ENCODE results near the gene RABL3.
"Not testable (repeated sequence)": the region's sequence is repeated elsewhere in the genome, so short reads cannot be mapped to it uniquely, and the experiment has no call there.

The RABL3 gene

DNA sequence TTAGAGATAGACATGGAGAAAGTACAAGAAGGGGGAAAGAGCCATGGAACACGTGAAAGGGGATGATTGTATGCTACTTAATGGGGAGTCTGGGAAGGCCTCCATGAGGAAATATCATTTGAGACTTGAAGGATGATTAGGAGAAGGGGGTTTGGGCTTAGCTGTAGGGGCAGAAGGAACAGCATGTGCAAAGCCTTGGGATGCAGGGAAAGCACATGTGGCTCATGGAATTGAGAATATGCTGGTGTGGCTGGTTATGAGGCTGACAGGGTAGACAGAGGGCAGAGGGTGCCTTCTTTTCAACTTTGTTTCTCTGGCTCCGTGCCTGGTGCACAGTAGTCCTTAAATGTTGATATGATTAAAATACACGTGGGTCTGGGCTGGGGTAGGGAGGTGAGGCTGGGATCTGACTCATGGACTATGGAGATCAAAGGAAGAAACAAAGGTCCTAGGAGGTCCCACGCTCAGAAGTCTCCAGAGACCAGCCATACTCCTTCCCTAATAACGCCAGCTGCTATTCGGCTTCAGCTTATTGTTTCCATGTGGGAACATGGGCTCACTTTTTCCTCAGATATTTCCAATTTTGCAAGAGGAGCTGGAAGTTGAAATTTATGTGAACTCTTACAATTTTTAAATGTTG lies 1.4 kb upstream of the RABL3 start:
- DNase-seq (ENCODE audit: low read depth in 3 of 3): no peak

DNA sequence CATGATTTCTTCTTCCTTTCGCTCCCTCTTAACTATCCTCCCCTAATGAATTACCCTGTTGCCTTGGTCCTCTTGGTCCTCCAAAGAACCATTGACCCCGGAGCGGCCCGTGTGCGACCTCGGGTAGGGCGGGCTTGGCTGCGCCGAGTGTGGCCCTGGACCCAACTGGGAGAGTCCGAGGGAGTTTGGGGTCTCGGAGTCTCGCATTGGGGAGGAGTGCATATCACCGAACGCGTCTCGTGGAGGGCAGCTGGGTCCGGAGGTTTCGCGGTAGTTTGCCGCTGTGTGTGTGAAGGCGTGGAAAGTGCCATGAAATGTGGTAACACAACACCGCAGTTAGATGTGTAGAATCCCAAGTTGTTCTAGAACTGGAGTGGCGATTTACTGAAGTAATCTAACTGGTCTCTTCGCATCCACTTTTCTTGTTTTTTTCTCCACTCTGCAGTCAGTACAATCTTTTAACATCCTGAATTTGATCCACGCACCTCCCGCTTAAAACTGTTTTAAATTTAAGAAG lies 591 bp upstream of the RABL3 start:
- no peak for DNase-seq (ENCODE audit: low read depth in 3 of 3)

DNA sequence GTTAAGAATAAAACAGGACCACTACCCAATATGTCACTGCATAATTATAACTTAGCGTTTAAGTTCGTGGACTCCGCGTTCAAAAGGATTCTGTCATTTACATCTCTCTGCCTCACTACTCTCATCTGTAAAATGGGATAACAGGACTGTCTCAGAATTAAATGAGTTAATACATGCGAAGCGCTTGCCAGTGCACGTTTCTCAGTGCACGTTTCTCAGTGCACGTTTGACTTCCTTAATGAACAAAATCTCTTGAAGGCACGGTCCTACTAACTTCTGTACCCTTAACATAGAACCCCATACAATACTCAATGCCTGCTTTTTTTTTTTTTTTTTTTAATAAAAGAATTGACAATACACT lies 499 bp downstream of the RABL3 start:
- DNase-seq (ENCODE audit: low read depth in 3 of 3): no peak

DNA sequence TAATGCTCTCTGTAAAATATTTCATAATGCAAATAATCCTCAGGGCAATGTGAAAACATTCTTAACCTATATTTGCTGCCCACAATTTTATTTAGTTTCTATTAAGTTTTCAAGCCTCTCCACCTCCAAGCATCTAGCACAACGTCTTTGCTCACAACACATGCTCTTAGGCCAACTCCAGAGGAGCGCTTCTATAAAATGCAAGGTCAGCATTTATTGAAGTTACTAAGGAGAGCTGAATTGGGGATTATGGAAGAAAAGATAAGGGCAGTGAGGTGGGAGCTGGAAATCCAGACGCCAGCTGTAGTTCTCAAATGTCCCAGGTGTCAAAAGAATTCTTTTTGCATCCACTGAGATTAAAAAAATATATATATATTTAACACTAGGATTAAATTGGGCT lies 996 bp downstream of the RABL3 start:
- DNase-seq (ENCODE audit: low read depth in 3 of 3): no peak

DNA sequence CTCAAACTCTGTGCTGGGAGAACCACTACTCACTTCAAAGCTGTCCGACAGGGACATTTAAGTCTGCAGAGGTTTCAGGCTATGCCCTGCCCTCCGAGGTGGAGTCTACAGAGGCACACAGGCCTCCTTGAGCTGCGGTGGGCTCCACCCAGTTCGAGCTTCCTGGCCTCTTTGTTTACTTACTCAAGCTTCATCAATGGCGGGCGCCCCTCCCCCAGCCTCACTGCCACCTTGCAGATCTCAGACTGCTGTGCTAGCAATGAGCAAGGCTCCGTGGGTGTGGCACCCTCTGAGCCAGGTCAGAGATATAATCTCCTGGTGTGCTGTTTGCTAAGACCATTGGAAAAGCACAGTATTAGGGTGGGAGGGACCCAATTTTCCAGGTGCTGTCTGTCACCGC lies 4.3 kb downstream of the RABL3 start:
- DNase-seq (ENCODE audit: low read depth in 3 of 3): not testable (repeated sequence)

DNA sequence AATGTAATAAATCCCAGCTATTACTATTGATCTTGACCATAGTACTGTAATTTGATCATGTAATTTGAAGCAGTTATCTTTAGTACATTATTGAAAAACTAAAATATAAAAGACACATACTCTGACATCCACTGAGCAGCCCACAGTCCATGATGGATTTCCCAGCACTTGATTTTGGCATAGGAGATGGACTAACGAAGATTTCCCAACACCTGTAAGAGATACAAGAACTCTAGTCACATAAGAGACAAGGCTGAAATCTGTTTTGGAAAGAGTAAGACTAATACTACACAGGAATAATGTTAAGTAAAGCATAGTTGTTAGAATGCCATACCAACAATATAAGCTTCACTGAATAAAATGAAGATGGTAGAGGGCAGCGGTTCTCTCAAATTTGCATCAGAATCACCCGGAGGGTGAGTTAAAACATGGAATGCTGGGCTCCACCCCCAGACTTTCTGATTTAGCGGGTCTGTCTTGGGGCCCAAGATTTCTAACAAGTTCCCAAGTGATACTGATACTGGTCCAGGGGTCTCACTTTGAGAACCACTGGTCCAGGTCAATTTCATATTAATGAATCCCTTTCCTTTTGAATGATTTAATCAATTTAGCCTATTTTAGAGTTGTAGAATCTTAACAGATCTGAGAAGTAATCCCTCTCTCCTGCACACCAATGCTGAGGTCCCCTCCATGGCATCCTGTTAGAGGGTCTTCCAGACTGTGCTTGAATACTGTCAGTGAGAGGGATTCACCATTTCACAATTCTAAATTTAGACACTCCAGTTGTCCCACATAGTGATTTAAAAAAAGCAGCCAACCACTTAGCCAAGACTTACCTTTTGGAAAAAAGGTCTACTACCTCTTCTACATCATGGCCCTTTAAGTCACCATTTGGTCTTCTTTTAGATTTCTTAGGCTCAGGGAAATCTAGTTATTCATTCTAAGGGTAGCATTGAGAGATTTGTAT lies 11.5 kb downstream of the RABL3 start:
- DNase-seq (ENCODE audit: low read depth in 3 of 3): no peak

DNA sequence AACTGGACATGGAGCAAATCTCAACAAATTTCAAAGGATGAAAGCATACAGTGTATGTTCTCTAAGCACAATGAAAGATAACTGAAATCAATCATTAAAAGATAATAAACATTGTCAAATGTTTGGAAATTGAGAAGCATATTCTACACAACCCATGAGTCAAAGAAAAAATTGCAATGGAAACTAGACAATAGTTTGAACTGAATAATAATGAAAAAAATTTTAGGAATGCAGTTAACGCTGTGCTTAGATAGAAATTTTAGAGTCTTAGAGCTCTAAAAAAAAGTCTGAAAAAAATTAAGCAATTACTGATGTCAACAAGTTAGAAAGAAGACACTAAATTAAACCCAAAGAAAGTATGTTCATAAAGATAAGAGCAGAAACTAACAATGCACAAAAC lies 15.5 kb downstream of the RABL3 start:
- DNase-seq (ENCODE audit: low read depth in 3 of 3): no peak

DNA sequence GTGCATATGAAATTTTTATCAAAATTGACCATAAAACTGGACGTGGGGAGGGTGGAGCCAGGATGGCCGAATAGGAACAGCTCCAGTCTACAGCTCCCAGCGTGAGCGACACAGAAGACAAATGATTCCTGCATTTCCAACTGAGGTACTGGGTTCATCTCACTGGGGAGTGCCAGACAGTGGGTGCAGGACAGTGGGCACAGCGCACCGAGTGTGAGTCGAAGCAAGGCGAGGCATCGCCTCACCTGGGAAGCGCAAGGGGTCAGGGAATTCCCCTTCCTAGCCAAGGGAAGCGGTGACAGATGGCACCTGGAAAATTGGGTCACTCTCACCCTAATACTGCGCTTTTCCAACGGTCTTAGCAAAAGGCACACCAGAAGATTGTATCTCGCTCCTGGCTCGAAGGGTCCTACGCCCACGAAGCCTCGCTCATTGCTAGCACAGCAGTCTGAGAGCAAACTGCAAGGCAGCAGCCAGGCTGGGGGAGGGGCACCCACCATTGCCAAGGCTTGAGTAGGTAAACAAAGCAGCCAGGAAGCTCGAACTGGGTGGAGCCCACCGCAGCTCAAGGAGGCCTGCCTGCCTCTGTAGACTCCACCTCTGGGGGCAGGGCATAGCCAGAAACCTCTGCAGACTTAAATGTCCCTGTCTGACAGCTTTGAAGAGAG lies 23.0 kb downstream of the RABL3 start:
- peak in 2 of 3 experiments; percentile 27 to 38 for DNase-seq (ENCODE audit: low read depth in 3 of 3)

DNA sequence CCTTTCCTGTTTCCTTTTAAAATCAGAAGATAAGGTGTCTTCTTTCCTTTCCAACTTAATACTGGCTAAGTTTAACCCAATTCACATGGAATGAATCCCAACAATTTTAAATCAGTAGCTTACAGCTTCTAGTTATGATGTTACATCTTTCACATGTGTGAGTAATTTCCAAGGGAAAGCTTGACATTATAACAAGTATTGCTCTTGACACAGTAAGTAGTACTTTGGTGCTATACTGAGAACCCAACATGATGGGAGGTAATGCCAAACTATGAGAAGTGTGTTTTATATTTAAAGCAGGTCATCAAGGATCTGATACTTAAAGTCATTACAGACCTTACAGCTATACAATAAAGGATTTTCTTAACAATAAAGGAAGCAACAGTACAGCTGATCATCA lies 29.1 kb downstream of the RABL3 start:
- no peak for DNase-seq (ENCODE audit: low read depth in 3 of 3)

DNA sequence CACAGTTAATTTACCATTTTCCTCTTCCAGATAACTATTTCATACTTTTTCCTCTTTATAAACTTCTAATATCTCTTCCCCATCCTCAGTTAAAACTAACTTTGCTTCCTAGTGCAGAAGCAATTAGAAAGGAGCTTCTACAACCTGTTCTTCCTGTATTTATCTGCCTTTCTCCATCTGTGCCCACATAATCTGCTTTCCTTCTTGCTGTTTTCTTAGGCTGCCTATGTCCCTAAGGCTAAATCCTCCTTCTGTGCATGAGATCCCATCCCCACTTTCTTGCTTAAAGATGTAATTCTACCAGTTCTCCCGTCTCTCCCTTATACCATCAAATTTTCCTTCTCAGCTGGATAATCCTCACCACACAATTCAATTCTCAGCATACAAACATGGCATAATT lies 31.9 kb downstream of the RABL3 start:
- no peak for DNase-seq (ENCODE audit: low read depth in 3 of 3)

DNA sequence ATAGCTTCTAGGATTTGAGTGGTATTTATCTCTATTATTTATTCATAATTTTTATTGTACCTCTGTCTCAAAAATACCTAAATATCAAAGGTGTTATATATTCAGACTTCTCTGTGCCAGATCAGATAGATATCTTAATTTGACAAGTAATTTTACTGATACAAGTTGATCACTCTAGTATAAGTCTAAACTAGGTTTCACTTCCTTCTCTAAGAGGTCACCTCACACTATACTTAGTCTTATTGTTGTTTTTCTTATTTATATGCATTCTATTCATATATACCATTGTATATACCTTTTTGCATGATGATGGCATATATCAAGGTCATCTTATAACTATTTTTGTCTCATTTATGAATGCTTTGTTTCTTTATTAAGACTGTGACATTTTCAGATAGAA lies 33.9 kb downstream of the RABL3 start:
- DNase-seq (ENCODE audit: low read depth in 3 of 3): no peak

DNA sequence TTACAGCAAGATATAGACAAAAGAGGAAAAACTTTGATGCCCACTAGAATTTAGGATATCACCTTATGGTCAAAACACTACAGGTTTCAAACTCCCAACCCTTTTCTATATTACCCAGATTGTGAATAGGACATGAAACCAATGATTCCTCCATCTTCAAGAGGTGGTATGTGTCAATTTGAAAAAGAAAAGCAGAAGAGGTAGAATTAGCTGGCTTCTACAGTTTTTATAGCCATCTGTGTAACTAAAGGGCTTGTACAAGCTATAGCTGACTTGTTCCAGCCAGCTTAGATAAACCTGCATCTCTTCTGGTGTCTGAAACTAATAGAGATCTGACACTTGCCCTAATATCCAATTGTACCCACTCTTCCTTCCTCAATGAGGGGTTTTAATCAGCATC lies 35.4 kb downstream of the RABL3 start:
- DNase-seq (ENCODE audit: low read depth in 3 of 3): no peak

DNA sequence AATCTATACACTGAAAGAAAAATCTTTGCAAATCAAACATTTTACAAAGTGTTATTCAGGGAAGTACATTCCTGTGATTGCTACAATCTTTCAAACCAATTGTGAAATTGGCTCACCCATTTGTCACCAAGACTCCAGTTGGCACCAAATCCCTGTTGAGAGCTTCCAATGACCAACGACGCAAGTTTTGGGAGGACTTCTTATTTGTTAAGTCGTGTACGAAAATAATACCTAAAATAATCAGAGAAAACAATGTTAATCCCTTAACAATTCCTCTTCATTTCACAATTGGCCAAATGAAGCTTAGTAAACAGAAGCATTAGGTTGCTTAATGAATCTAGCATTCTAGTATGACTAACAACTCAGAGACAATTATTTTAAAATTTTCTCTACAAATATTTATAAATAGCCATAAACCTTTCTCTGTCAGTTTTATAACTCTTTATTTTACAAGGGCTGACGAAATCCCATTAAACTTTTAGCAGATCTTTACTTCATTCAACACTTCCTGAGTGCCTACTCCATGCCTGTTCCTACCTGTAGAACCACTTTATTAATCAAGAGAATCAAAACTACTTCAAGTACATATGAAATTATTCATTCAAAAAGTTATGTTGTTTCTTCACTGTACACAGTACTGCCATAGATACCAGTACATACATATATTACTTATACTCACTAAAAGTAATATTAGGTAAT lies 36.3 kb downstream of the RABL3 start:
- DNase-seq (ENCODE audit: low read depth in 3 of 3): no peak

DNA sequence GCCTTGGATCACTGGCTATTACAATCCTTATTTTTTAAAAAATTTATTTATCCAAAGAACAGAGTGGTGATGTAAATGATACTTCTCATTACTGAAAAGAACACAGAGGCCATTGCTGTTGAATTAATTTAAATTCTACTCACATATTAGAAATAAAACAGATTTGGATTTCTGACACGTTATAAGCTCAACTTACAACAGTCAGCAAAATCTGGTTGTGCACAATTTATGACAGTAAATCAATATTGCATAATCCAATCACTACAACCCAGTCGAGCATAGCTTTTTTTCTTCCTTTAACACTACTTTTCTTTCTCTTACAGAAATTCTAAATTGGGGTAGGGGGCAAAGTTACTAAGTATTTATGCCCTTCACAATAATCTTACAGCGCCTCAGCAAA lies 43.0 kb downstream of the RABL3 start:
- no peak for DNase-seq (ENCODE audit: low read depth in 3 of 3)

DNA sequence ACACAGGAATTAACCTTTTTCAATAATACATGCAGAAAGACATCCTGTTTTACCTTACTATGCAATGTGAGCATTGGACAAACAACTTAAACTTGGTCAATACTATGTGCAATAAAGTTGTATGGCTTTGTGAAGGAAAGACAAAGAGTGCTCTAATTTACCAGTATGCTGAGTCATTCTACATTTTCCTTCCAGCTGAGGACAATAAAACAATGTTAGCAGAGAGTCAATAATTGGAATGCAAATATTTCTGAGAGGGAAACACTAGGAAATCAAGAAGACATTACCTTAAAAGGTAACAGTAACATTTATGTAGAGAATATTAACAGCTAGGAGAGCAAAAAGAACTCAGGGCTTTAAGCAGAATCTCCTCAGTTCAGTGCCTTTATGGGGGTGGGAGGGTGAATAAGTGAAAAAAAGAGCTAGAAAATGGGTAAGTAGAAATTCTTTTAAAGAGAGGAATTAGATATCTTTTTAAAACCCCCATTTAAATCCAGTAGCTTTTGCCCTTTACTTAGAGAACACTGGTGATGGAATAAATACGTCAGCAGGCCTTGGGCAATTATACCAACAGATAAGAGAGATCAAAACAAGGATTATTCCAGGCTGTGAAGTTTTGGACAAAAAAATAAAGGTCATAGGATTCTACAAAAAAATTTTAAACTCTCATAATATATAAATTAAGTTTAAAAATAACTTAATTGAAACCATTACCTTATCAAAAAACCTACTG lies 48.7 kb downstream of the RABL3 start:
- no peak for DNase-seq (ENCODE audit: low read depth in 3 of 3)

DNA sequence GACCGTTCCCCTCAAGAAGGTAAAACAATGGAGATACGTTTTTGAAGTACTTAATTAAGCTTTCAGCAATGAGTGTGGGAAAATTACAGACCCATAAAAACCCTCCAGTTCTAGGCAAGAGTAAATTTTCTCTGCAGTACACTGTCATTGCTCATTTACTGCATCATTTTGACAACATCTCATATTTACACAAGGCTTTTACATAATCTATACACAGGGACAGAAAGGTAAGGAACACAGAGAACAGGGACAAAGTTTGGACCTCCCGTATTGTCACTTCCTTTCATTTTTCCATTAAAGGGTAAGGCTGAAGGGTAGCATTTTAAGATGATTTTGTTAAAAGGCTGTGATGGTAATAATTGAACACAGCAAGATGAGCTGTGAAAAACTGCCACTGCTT lies 52.9 kb downstream of the RABL3 start:
- no peak for DNase-seq (ENCODE audit: low read depth in 3 of 3)

DNA sequence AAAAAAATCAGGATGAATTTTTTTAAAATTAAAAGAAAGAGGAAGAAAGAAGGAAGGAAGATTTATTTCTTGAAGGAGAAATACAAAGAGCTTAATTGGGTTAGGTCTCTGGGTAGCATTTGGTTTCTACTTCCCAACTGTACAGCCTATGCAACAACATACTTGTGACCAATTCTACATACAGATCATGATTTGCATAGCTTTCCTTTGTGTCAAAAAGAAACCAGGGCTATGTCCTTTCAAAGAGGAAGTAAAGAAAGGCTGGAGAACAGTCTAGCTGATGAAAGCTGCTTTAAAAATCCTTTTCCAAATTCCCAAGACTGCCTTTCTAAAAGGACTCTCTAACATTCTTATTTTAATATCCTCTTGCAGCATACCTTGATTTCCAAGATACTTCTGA lies 54.2 kb downstream of the RABL3 start:
- no peak for DNase-seq (ENCODE audit: low read depth in 3 of 3)

DNA sequence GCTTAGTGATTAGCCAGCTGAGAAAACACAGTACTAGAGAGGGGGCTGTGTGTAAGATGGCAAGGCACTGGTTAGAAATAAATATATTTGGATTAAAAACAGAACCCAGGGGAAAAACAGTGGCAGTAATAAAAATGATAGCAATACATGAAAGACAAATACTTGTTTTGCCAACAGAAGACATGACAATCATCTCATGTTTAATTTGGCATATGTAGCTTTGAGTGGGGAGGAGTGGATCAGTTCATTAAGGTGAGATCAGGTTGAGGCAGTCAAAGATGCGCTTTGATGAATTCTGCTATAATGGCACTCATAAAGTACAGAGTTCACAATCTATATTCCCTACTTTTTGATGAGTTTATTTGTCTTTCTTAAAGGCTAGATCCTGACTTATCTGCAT lies 56.9 kb downstream of the RABL3 start:
- no peak for DNase-seq (ENCODE audit: low read depth in 3 of 3)

DNA sequence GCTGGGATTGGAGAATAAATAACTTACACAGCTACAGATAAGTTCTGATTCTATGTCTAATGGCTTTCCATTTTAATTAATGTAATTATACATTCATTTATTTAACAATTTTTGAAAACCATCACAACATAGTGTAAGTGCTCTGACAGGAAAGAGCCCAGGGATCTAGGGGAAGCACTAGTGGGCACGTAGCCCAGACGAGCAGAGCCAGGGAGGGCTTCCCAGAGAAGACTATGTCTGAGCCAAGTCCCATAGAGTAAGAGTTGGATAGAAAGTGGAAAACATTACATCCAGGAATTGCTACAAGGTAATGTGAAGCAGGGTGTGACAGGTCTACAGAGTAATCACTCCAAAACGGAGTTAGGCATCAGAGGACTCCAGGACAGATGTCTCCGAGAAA lies 57.4 kb downstream of the RABL3 start:
- DNase-seq (ENCODE audit: low read depth in 3 of 3): no peak

DNA sequence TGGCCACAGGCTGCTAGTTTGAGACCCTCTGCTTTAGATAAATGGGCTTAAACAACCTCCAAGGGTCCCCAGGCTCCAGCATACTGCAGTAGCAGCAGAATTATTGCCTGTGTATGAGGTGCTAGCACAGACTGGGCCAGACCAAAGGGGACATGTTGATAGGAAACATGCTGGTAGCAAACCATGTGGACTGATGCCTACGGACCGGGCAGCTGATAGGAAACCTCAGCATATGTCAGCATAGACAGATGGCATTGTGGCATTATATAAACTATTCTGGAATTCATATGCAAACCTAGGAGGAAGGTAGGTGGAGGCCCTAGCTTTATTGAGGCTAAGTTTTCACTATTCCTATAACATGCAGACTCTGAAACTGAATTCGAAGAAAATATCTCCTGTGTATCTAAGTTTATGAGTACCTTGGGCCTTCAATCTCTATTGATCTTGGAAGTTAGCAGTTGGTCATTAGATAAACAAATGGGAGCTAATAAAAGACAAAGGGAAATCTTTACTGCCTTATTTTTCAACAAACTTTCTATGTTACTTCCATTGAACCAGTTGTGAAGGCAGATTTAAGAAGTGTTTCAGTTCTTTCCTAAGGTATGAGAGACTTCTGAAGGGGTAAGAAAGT lies 58.5 kb downstream of the RABL3 start:
- no peak for DNase-seq (ENCODE audit: low read depth in 3 of 3)

DNA sequence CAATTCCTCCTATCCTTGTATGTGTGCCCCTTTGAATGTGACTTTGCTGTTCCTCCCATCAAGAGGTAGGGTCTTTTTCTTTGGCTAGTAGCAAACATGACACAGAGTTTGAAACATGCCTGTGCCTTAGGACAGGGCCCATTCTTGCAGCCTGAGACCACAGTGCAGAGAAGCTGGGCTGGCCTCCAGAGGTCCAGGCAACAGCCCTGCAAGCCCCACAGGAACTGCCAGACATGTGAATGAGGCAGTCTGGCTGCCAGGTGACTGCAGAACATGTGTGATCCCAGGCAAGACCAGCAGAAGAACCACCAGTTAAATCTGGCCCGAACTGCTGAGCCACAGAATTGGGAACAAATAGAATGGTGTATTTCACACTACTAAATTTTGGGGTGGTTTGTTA lies 59.1 kb downstream of the RABL3 start:
- no peak for DNase-seq (ENCODE audit: low read depth in 3 of 3)

All from stimulated activated CD4-positive, alpha-beta T cell treated with anti-CD3 and anti-CD28 coated beads, TNF-alpha, amount 100 ng/mL, for 4 hours (primary cell).